ENCODE measurements around the gene SPTAN1.

The SPTAN1 gene

GRCh38 chr9:128552153-128552743, at the start of gene SPTAN1:
Gene SPTAN1 (plus strand): TSS chr9:128552587. CDS start chr9:128566741, 14,154 bp downstream.
- no peak for TF ChIP-seq CTCF (IDR thresholded peaks at IDR 0.05)

GRCh38 chr9:128503870-128504269, 48.5 kb upstream of the SPTAN1 start:
- no peak for TF ChIP-seq CTCF (IDR thresholded peaks at IDR 0.05)

- TF ChIP-seq CTCF (IDR thresholded peaks at IDR 0.05), result no peak
These were observed 47.6 kb upstream of the SPTAN1 start, which contains the start of gene GLE1 for GRCh38 chr9:128504485-128505413. Gene GLE1 (plus strand): TSS chr9:128504719. CDS start chr9:128504806, 87 bp downstream.

- TF ChIP-seq CTCF (IDR thresholded peaks at IDR 0.05), result no peak
These were observed 47.0 kb upstream of the SPTAN1 start for GRCh38 chr9:128505414-128505765.

GRCh38 chr9:128512820-128513219, 39.6 kb upstream of the SPTAN1 start:
- no peak for TF ChIP-seq CTCF (IDR thresholded peaks at IDR 0.05)

- TF ChIP-seq CTCF (IDR thresholded peaks at IDR 0.05), result no peak
These were observed 30.4 kb upstream of the SPTAN1 start for GRCh38 chr9:128521956-128522355.

- no peak for TF ChIP-seq CTCF (IDR thresholded peaks at IDR 0.05)
These were observed 29.0 kb upstream of the SPTAN1 start for GRCh38 chr9:128523199-128523925.
